Measurements from ENCODE around the gene KLHL14. TPM values are rescaled to one million over a fixed set of nuclear protein-coding genes. Genes with fewer than 3 reads are reported as not detected.
A peak's percentile ranks its signal among the peaks of the same experiment; 100 is the strongest.

KLHL14 gene
- total and polyA plus RNA-seq, 2 of the 13 experiments (the other 11 are each of a cell fraction or from before 2014, with no cell fraction given): 16.0 to 41.8 TPM

- TF ChIP-seq DMTF1 (CRISPR knock-in tag; IDR thresholded peaks at IDR 0.05): no peak
- no peak for TF ChIP-seq SIN3B (IDR thresholded peaks at IDR 0.05; ENCODE audit: low read length)
- TF ChIP-seq HIVEP1 (CRISPR knock-in tag; IDR thresholded peaks at IDR 0.05): no peak
- TF ChIP-seq ATF3 (CRISPR knock-in tag; IDR thresholded peaks at IDR 0.05): no peak
- no peak for TF ChIP-seq ZNF282 (IDR thresholded peaks at IDR 0.05; ENCODE audit: partially characterized antibody)
- no peak for TF ChIP-seq MYNN (CRISPR knock-in tag; IDR thresholded peaks at IDR 0.05; ENCODE audit: low read depth)
- TF ChIP-seq SALL1 (CRISPR knock-in tag; IDR thresholded peaks at IDR 0.05): 0 out of 2 replicates have a peak, but pooled peaks have one; percentile 28
- no peak for TF ChIP-seq ATRX (CRISPR knock-in tag; IDR thresholded peaks at IDR 0.05; ENCODE audit: borderline replicate concordance)
- TF ChIP-seq SAP130 (CRISPR knock-in tag; IDR thresholded peaks at IDR 0.05; ENCODE audit: low read depth): peak; percentile 38; the same call in 1 of the 2 replicates
- no peak for TF ChIP-seq GLMP (CRISPR knock-in tag; IDR thresholded peaks at IDR 0.05; ENCODE audit: borderline replicate concordance)
- TF ChIP-seq MED13 (CRISPR knock-in tag; IDR thresholded peaks at IDR 0.05): no peak
Measured at GRCh38 chr18:32767400-32767799, 5.4 kb downstream of the KLHL14 start (continued).

All from HepG2 (cell line).